Measurements from ENCODE around the gene BTBD2.
"Not testable (repeated sequence)": the region's sequence is repeated elsewhere in the genome, so short reads cannot be mapped to it uniquely, and the experiment has no call there.

BTBD2 gene

DNA sequence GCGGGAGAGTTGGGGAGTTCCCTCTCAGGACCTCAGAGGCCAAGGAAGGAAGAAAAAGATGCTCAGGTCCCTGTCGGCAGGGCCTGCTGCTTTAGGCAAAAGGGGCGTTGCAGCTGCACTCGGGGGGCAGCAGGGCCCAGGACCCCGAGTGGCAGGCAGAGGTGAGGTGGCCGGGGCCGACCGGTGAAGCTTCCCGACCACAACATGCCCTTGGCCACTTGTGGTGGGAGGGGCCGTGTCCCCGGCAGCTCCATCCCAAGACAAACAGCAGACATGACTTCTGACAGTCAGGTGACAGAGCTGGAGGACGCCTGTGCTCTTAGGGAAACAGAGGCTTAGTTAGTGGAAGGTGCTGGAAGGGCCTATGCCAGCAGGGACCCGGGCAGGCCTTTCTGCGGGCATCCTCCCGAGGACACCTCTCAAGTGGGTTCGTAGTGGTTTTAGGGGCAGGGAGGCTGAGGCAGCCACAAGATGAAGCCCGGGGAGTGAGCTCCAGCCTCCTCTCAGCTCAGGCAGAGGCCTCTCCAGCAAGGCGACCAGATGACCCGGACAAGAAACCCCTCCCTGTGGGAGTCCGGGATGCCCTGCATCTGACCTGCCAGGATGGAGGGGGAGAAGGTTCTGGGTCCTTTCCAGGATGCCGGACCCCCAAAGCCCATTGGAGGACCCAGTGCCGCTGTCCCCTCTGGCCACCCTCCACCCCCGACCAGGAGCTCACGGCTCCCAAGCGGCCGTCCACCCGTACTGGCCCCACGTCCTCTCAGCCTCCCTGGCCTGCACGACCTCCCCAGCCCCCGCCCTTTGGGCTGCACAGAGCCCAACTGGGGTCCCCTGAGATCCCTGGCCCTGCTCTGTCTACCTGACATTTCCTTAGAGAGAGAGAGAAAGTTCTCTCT is 24.2 kb downstream of the BTBD2 start:
- peak; percentile 70 for DNase-seq (ENCODE audit: low spot score)
- Histone ChIP-seq H3K4me3 (no peak overlapping the region), H3K27ac (no peak overlapping the region)
- TF ChIP-seq, protein P1, sequence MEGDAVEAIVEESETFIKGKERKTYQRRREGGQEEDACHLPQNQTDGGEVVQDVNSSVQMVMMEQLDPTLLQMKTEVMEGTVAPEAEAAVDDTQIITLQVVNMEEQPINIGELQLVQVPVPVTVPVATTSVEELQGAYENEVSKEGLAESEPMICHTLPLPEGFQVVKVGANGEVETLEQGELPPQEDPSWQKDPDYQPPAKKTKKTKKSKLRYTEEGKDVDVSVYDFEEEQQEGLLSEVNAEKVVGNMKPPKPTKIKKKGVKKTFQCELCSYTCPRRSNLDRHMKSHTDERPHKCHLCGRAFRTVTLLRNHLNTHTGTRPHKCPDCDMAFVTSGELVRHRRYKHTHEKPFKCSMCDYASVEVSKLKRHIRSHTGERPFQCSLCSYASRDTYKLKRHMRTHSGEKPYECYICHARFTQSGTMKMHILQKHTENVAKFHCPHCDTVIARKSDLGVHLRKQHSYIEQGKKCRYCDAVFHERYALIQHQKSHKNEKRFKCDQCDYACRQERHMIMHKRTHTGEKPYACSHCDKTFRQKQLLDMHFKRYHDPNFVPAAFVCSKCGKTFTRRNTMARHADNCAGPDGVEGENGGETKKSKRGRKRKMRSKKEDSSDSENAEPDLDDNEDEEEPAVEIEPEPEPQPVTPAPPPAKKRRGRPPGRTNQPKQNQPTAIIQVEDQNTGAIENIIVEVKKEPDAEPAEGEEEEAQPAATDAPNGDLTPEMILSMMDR (IDR thresholded peaks at IDR 0.05), result no peak

- TF ChIP-seq, protein P1 (IDR thresholded peaks at IDR 0.05), result no peak
- DNase-seq (ENCODE audit: low spot score), result peak; percentile 64
- H3K27ac ChIP-seq, result no peak overlapping the region
- no peak overlapping the region for H3K4me3 ChIP-seq
Observed at GRCh38 chr19:1990230-1991017, 25.1 kb downstream of the BTBD2 start.

GRCh38 chr19:1989513-1990229 is 25.8 kb downstream of the BTBD2 start:
- TF ChIP-seq, protein P1 (IDR thresholded peaks at IDR 0.05), result no peak
- no peak for DNase-seq (ENCODE audit: low spot score)
- no peak overlapping the region for H3K4me3 ChIP-seq
- H3K27ac ChIP-seq, result no peak overlapping the region

DNA sequence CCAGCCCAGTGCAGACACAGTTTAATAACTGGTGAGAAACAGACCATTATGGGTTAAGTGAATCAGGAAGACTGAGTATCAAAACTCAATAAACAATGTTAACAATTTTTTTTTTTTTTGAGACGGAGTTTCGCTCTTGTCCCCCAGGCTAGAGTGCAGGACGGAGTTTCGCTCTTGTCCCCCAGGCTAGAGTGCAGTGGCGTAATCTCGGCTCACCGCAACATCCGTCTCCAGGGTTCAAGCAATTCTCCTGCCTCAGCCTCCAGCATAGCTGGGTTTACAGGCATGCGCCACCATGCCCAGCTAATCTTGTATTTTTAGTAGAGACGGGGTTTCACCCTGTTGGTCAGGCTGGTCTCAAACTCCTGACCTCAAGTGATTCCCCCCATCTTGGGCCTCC is 27.1 kb downstream of the BTBD2 start:
- H3K4me3 ChIP-seq; H3K27ac ChIP-seq; DNase-seq (ENCODE audit: low spot score): not testable (repeated sequence)

GRCh38 chr19:1987197-1988187 is 28.0 kb downstream of the BTBD2 start:
- Histone ChIP-seq H3K4me3 (no peak overlapping the region), H3K27ac (no peak overlapping the region)
- no peak for DNase-seq (ENCODE audit: low spot score)
- TF ChIP-seq, protein P1 (IDR thresholded peaks at IDR 0.05), result no peak

- TF ChIP-seq, protein P1 (IDR thresholded peaks at IDR 0.05), result no peak
- DNase-seq (ENCODE audit: low spot score), result no peak
- H3K4me3 ChIP-seq, result no peak overlapping the region
- H3K27ac ChIP-seq, result no peak overlapping the region
Observed at GRCh38 chr19:1986357-1987162, 29.0 kb downstream of the BTBD2 start.
